ENCODE measurements around the gene CACNA2D1.

Gene CACNA2D1

GRCh38 chr7:82164813-82165212 is 278.8 kb downstream of the CACNA2D1 start:
- H3K27ac ChIP-seq, result no peak overlapping the region
- TF ChIP-seq ZFX (IDR thresholded peaks at IDR 0.05; ENCODE audit: borderline replicate concordance) (no peak), CTCF (IDR thresholded peaks at IDR 0.05) (peak; percentile 53)

- TF ChIP-seq ZFX (IDR thresholded peaks at IDR 0.05; ENCODE audit: borderline replicate concordance), result no peak
- TF ChIP-seq CTCF (IDR thresholded peaks at IDR 0.05), result no peak
- H3K27ac ChIP-seq, result no peak overlapping the region
These were observed 279.2 kb downstream of the CACNA2D1 start for GRCh38 chr7:82164410-82164809.

GRCh38 chr7:82163586-82163985 is 280.0 kb downstream of the CACNA2D1 start:
- TF ChIP-seq ZFX (IDR thresholded peaks at IDR 0.05; ENCODE audit: borderline replicate concordance), result no peak
- TF ChIP-seq CTCF (IDR thresholded peaks at IDR 0.05), result no peak
- no peak overlapping the region for H3K27ac ChIP-seq

- TF ChIP-seq CTCF (IDR thresholded peaks at IDR 0.05), result no peak
- no peak for TF ChIP-seq ZFX (IDR thresholded peaks at IDR 0.05; ENCODE audit: borderline replicate concordance)
- no peak overlapping the region for H3K27ac ChIP-seq
These were observed 281.3 kb downstream of the CACNA2D1 start for GRCh38 chr7:82162289-82162688.

GRCh38 chr7:82158327-82158726 is 285.2 kb downstream of the CACNA2D1 start:
- TF ChIP-seq ZFX (IDR thresholded peaks at IDR 0.05; ENCODE audit: borderline replicate concordance) (no peak), CTCF (IDR thresholded peaks at IDR 0.05) (no peak)
- H3K27ac ChIP-seq, result no peak overlapping the region

- no peak overlapping the region for H3K27ac ChIP-seq
These were observed 286.7 kb downstream of the CACNA2D1 start for GRCh38 chr7:82156893-82157292.

GRCh38 chr7:82156168-82156567 is 287.4 kb downstream of the CACNA2D1 start:
- H3K27ac ChIP-seq, result no peak overlapping the region
- no peak for TF ChIP-seq CTCF (IDR thresholded peaks at IDR 0.05)
- no peak for TF ChIP-seq ZFX (IDR thresholded peaks at IDR 0.05; ENCODE audit: borderline replicate concordance)

More at GRCh38 chr7:82156893-82157292, 286.7 kb downstream of the CACNA2D1 start:
- no peak for TF ChIP-seq ZFX (IDR thresholded peaks at IDR 0.05; ENCODE audit: borderline replicate concordance)
- TF ChIP-seq CTCF (IDR thresholded peaks at IDR 0.05), result no peak

Measured in 22Rv1 (cell line).